GM19467 (cell line): ENCODE data around the gene MED25.
A peak's percentile ranks its signal among the peaks of the same experiment; 100 is the strongest.

ENCODE experiments used
- ATAC-seq: cut with Tn5 transposase; IDR thresholded peaks from one replicate; pipeline ENCODE4 v1.9.1; 2021; ENCODE audit warnings: mild to moderate bottlenecking, moderate library complexity; ENCODE audit not compliant: unreplicated experiment

The MED25 gene

GRCh38 chr19:49856574-49857021, 38.5 kb downstream of the MED25 start:
- no peak for ATAC-seq

- no peak for ATAC-seq
Observed at GRCh38 chr19:49857061-49857837, 39.2 kb downstream of the MED25 start.

DNA sequence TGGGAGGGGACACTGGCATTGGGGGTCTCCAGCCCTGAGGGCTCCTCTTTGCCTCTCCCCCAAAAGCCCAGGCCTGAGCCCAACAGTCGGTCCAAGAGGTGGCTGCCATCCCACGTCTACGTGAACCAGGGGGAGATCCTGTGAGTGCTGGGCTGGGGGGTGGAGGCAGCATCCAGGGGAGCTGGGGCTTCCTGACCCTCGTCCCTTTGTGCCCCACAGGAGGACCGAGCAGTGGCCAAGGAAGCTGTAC, 39.7 kb downstream of the MED25 start:
- ATAC-seq: no peak

GRCh38 chr19:49858088-49858985, 40.2 kb downstream of the MED25 start:
- no peak for ATAC-seq

DNA sequence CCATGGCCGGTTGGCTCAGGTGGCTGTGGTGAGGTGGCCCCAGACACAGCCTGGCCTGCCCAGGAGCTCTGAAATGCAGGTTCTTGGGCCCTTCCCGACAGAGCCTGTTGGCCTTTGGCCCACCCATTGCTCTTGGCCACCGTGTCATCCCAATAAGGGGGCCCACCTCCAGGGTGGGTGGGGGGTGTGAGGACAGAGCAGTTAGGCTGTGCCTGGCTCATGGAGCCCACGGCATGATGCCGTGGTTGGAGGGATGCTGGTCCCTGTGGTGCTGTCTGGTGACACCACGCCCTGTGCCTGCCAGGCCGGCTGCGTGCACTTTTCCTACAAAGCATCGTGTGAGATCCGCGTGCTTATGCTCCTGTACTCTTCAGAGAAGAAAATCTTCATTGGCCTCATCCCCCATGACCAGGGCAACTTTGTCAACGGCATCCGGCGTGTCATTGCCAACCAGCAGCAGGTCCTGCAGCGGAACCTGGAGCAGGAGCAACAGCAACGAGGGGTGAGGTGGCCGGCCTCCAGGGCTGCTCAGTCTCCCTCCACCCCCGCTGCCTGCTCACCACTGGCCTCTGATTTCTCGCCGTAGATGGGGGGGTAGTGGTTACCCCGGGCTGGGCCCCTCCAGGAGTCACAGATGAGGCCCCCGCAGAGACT, 41.7 kb downstream of the MED25 start:
- no peak for ATAC-seq

DNA sequence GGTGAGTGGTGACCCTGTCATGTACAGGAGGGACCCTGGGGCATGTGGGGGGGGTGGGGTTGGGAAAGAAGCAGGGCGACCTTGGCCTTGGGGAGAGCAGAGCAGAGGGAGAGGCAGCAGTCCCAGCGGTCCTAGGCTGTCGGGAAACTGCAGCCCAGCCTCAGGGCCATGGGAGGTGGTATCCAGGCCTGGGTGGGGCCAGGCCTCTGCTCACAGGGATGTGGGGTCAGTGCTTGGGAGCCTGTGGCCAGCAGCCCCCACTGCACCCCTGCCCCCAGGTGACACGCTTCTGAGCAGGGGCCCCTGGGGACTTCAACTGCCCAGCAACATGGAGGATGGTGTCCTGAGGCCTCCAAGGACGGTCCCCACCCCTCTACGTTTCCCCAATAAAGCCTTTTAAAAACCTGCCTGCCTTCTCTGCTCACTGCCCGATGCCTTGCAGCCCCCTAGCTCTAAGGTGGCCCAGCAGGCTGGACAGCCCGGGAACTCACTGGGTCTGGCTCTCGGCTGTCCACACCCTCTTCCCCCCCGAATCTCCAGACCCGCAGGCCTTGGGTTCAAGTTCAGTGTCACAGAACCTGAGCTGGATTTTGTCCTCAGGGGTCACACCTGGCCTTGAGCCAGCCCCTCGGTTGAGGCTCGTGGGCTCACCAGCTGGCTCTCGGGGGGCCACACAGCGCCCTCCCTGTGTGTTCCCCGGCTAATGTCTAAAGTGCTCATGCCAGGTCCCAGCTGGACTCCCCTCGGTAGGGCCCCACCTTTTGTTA, 42.4 kb downstream of the MED25 start:
- ATAC-seq: no peak

- ATAC-seq: no peak
Observed at GRCh38 chr19:49861107-49861506, 43.0 kb downstream of the MED25 start.

- no peak for ATAC-seq
Observed at GRCh38 chr19:49861541-49862378, 43.7 kb downstream of the MED25 start.

DNA sequence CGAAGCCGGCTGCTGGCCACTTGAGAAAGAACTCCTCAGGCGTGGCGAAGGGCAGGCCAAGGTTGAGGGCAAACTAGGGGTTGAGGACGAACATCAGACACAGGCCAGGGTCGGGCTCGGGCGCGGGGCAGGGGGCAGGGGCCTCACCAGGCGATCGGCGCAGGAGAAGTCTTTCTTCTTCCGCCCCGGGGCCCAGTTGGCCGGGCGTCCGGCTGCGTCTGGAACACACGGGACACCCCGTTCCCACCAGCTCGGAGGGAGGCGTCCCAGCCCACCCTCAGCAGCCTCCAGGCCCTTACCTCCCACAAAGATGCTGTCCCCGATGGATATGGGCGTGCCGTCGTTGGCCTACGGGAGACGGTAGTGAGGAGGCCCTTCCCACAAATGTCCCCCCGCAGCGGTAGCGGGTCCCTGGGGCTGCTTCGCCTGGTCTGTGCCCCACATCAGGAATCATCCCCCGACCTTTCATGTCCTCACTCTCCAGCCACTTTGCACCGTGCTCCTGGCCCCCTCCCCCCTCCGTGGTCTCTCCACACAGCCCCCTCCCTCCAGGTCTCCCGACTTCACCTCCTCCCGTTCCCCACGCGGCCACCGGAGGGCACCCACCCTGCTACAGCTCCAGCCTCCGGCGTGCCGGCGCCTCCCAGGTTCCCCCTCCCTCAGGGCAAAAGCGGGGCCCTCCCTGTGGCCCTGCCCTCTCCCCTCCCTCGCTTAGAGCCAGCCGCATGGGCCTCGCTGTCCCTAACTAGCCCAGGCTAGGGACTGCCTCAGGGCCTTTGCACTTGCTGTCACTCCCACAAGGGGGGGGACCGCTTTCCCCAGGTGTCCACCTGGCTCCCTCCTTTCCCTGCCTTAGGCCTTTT, 44.5 kb downstream of the MED25 start:
- ATAC-seq: no peak

GRCh38 chr19:49863254-49863934, 45.3 kb downstream of the MED25 start:
- ATAC-seq: no peak

DNA sequence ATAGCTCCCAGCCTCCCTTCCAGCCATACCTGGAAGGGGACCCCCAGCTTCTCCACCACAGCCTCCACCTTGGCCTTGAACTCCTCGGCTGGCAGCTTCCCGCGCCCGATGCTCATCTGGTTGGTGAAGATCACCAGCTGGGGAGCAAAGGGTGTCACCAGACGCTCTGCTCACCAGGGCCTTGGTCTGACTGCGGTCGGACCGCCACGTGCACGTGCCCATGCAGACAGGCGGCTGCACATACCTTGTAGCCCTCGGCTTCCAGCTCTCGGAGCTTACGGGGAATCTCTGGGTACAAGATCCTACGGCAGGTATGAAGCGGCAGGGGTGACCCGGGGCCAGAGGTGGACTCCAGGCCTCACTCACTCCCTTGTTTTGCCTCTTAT, 45.8 kb downstream of the MED25 start:
- no peak for ATAC-seq

DNA sequence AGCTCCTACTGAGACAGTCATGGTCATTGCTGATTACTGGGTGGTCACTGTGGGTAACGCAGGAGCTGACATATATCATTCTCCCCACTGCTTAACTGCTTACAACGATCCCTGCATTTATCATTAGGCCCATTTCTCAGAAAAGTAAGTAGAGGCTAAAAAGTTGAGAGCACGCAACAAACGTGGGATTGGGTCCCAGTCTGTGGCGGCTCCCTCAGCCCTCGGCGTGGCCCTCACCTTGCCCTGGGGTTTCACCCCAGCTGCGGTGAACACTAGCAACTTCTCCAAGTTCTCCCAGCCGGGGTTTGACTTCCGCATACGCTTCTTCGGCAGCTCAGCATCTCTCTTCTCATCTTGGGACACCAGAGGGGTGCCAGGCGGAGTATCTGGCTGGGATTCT, 46.8 kb downstream of the MED25 start:
- no peak for ATAC-seq

- ATAC-seq: peak; percentile 34
Observed at GRCh38 chr19:49866933-49867782, 49.1 kb downstream of the MED25 start, which contains the start of gene PNKP. PNKP (minus strand) TSS chr19:49867576; CDS start chr19:49867204, 372 bp downstream.

GRCh38 chr19:49869009-49869483, 51.0 kb downstream of the MED25 start:
- ATAC-seq: no peak

- peak; percentile 62 for ATAC-seq
Observed at GRCh38 chr19:49869484-49870308, 51.6 kb downstream of the MED25 start.

DNA sequence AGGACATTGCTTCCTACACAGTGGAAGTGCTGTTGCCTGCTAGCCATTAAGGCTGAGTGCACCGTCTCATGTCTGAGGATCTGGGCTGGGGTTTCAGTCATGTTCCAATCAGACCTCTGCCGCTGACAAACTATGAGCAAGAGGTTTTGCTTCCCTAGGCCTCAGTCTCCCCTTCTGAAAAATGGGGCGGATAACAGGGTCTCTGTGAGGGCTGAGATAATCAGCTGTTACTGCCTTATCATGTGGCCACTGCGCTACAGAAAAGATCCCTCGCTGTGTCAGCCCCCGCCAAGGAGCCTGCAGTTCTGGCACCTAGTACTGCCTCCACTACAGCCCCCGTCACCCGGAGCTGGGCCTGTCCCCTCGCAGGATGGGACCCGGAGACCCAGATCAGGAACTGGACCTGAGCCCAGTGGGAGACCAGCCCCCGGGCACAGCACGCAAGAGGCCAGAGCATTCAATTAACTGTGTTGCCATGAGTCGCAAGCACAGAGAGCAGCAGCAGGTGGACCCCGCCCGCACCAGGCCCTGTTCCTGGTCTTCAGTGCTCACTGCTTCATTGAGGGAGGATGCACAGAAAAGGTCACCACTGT, 52.3 kb downstream of the MED25 start:
- ATAC-seq: no peak
